ENCODE data around the gene SORL1.
"Not testable (repeated sequence)": the region's sequence is repeated elsewhere in the genome, so short reads cannot be mapped to it uniquely, and the experiment has no call there.

SORL1 gene

DNA sequence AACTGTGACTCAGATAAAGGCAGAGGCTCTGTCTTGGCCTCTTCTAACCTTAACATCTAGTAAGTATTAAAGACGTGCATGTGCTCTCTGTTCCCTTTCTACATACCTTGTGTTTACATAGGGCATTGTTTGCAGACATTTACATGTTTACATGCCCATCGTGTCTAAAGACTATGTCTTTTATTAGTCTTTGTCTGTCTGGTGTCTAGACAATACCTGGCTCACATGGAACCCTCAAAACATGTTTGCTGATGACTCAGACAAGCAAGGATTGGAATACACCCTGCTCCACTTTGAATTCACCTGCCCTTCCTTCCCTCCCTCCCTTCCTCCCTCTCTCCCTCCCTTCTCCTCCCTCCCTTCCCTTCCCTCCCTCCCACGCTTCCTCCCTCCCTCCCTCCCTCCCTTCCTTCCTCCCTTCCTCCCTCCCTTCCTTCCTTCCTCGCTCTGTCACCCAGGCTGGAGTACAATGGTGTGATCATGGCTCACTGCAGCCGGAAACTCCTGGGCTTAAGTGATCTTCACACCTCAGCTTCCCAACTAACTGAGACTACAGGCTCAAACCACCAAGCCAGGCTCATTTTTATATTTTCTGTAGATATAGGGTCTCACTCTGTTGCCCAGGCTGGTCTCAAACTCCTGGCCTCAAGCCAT lies 24.4 kb downstream of the SORL1 start:
- DNase-seq = no peak

DNA sequence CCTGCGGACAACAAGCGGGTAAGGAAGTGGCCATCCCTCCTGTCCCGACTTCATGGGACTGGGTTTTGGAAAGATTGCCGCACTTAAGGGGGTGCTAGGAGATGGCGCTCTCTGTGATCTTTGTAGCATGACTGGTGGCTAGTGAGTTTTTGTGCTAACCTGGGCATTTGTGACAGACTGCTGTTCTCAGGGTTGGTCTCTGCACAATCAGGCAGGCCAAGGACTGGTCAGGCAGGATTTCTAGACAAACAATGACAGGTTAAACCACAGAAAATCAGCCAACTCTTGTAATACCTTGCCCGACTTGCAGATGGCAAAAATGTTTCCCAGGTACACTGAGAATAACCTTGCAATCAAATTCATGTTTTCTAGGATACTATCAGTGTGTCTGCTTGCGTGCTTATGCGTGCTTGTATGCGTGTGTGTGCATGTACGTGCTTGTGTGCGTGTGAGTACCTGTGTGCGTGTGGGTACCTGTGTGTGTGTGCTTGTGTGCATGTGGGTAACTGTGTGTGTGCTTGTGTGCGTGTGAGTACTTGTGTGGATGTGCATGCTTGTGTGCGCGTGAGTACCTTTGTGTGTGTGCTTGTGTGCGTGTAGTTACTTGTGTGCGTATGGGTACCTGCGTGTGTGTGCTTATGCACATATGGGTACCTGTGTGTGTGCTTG lies 26.2 kb downstream of the SORL1 start:
- DNase-seq = no peak

DNA sequence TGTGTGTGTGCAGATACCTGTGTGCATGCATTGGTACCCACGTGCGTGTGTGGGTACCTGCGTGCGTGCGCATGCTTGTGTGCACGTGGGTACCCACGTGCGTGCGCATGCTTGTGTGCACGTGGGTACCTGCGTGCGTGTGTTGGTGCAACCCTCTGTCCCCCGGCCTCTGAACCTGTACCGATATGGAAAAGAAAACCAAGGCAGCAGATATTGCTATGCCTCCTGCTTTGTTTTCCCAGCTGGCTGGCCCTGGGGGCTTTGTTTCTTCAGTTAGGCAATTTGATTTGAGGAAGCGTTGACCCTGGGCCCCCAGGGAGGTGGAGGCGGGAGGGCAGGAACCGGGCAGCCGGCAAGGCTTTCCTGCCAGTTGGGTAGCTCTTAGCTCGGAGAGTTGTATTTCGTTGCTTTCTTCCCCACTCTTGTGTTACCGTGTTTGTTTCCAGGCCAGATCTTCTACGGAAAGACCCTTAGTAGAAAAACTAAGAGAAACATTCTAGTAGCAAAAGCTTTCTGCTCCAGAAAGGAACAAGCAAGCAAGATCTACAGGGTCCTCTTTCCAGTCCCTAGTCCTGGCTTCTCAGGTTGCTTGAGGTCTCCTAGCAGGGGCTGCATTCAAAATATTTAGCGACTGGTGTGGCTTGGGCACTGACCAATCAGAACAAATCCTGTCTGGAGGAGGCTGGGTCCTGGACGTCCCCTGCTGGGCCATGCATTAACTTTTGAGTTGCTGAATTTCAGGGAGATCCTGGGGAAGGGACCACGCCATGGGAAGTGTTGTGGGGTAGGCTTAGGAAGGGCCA lies 27.0 kb downstream of the SORL1 start:
- no peak for DNase-seq

DNA sequence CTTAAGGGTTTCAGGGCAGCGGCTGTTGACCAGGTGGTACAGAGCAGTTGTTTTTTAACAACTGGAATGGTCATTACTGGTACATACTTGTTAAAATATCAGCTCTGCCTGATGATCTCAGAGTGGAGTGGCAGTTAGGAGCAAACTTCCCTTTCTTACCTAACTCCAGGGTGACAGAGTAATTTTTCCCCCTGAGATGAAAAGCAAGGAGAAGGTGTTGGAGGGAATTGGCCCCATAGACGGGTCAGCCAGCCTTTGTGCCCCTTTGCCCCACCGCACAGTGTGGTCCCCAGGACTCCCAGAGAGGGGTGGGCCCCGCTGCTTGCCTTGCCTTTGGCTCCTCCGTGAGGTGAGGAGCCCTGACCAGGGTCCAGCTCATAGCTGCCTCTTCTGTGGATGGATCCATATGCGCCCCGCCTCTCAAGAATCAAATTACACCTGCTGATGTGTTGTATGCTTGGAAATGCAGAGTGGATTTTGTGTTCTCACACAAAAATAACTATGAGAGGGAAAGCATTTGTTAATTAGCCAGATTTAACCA lies 27.7 kb downstream of the SORL1 start:
- peak; percentile 36 for DNase-seq

DNA sequence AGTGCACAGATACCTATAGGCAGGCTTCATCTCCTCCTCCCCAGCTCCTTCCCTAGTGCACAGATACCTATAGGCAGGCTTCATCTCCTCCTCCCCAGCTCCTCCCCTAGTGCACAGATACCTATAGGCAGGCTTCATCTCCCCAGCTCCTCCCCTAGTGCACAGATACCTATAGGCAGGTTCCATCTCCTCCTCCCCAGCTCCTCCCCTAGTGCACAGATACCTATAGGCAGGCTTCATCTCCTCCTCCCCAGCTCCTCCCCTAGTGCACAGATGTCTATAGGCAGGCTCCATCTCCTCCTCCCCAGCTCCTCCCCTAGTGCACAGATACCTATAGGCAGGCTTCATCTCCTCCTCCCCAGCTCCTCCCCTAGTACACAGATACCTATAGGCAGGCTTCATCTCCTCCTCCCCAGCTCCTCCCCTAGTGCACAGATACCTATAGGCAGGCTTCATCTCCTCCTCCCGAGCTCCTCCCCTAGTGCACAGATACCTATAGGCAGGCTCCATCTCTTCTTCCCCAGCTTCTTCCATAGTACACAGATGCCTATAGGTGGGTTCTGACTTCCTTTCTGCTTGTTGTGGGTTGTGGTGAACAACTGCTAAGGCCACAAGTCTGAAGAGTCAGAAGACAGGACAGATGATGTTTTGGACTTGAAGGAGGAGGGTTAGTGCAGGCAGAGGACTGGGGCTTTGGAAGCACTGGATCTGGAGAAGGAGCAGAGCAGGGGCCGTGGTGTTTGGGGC lies 29.5 kb downstream of the SORL1 start:
- not testable (repeated sequence) for DNase-seq

DNA sequence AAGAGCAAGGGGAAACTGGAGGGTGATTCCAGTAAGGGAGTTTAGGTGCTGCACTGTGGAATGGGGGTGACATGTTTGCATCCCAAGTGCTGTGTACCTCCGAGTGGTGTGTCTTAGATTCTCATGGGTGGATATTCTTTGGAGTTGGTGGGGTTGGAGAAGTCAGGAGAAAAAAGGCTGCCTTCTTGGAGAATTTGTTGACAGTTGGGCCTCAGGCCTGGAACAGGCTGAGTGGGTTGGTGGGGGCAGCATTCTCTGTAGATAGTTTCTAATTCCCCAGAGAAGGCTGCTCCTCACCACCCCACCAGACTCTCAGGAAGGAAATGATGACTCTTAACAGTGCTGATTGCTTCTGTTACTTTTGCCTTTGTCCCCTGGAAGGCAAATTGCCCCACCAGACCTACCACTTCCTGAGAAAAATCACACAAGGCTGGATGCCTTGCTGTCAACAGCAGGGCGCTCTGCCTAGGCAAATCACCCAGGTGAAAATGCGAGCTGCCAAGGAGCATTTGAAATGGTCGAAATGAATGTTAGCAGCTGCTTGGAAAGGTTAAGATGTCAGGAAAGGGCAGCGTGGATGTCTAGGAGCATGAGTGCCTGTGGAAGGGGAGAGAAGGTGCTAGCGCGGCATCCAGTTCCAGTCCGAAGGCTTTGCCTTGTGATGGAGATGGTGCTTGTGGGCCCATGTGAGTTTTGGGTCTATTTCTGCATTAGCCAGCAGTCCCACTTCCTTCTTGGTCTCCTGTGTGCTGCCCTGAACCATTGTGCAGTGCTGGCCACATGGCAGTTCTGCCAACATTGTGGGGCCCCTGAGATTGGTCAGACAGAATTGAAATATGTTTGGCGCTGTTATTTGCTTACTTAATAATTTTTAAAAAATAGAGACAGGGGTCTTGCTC lies 30.4 kb downstream of the SORL1 start:
- peak; percentile 65 for DNase-seq

DNA sequence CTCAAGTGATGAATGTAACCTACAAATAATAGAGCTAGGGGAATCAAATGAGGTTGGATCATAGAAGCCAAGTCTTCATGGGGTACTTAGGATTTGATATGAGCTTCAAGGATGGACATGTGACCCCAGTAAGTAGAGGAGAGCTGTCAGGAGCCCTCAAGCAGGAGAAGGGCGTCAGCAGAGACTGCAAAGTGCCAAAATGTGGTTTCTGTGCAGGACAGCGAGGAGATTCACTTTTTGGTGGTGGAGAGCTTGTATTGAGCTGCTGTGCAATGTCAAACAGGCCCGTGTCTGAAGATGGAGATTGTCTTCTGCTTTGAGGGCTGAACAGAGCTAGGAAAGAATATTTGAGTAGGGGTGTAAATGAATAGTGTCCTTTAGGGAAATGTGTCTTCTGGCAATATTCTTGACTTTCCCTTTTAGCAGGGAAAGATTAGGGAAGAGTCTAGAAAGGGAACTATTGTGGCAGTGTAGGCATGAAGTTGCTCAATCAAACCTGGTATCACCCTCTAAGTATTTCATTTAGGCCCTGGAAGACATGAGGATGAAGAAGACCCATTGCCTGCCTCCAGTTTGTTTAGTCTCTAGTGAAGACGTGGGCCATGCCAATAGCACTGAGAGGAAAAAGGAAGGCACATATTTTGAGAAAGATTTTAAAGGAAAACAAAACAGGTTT lies 31.8 kb downstream of the SORL1 start:
- peak; percentile 55 for DNase-seq

DNA sequence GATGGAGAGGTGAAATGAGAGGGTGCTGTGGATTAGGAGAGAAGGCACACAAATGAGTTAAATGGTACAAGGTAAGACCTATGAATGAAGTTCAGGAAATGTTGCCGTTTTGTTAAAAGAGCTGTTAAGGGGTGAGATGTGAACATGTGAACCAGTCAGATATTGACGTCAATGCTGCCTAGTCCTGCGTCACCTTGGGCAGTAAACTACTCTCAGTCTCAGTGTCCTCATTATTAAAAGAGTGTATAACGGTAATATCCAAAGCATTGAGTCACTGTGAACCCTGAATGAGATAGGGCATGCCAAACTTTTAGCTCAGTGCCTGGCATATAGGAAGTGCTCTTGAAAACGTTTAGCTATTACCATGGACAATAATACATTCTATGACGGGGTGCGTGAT lies 33.1 kb downstream of the SORL1 start:
- no peak for DNase-seq

DNA sequence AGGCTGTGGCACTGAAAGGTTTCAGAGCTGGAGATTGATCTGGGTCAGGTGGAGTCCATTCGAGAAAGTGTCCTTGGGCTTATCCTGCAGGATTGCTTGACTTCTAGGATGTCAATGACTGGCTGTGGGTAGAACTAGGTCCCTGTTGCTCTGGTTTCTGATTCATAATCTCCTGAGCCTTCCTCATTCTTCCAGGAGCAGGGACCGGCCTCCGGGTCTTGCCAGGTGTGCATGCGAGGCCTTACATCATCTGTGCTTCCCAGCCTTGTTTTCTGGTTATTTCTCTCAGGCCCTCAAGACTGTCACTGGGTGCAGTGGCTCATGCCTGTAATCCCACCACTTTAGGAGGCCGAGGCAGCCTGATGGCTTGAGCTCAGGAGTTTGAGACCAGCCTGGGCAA lies 33.9 kb downstream of the SORL1 start:
- DNase-seq = no peak

DNA sequence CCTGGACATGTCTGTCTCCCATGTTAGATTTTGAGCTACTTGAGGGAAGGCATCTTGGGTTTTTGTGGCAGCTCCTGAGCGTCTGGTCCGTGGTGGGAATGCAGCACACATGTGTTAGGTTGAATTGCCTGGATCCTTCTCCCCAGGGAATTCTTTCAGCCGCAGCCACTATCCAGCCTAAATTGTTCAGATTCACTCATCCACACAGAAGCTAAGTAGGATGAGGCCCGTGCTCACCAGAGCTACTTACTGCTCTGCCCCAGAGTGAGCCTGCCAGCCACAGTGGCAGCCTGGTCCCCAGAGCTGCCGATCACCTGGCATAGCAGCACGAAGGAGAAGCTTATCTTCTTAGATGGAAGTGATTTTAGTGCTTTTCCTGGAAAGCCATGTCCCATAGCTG lies 35.1 kb downstream of the SORL1 start:
- DNase-seq = no peak

DNA sequence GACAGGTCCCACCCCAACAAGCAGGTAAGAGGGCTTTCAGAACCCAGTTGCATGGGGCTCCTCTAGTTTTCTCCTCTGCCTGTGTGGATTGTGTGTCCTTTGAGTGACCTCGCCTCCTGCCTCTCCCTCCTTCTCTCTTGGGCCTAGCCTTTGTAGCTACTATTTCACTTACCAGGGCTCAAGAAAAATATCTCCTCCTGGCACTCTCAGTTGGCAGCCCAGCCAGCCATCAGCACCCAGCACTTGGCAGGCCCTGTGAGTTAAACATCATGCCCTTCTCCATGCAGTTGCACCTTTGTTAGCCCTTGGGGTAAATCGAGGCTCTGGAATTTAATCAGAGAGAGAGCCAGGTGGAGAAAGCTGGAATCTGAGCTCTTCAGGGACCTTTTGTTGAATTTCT lies 36.1 kb downstream of the SORL1 start:
- DNase-seq = no peak

DNA sequence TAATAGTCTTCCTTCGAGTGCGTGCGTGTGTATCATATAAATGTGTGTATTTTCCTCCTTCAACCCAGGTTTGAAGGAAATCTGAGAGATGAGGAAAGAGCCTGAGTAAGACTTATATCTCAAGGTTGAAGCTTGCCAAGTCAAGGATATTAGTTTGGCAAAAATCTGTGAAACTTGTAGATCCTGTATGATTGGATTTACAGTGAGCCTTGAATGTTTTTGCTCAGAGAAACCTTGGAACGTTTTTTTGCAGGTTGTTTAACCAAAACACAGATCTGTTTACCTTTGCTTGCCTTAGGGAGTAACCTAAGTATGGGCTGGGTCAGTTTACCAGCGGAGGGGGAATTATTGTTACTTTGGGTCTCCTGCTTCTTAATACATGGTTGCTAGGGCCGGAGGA lies 36.5 kb downstream of the SORL1 start:
- DNase-seq = no peak

DNA sequence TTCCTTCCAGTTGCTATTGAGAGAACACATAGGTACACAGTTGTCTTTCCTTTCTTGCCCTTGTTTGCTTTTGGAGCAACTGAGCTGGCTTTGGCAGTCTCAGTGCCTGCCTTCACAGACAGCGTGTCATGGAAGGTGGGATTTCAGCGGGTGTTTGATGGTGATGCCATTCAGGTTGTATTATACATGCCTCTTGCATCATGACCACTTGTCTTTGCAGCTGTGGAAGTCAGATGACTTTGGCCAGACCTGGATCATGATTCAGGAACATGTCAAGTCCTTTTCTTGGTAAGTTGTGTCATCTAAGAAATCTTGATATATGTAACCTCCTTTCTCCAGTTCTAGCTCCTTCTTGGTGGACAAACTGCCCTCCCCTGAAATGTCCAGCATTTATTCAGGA lies 37.7 kb downstream of the SORL1 start:
- peak; percentile 27 for DNase-seq

DNA sequence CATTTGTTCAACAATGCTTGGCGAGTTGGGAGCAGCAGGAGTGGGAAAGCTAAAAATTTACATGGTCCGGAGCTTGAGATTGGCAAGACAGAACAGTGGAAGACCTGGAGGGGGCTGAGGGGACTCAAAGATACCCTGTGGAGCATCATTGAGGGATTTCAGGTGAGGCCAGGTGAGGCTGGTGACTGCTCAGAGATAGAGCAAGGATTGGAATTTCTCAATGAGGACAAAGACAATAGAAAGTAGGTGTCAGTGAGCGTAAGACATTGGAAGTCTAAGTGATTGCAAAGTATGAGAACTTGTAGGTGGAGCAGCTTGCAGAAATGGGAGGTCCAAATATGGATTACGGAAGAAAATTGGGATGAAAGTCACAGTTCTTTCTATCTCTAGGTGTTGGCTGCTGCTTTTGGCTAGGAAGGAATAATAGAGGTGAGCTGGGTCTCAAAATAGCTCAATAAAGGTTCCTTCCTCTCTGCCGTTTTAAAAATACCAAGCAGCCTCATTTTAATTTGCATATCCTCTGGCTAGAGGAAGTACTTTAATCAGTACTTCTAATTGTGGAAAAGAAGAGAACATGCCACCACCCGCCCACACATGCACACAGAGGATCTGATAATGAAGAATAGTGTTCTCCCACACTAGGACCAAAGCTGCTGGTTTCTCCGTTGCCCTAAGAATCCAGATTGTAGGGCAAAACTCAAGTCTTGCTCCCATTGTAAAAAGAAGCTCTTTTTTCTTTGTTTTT lies 42.4 kb downstream of the SORL1 start:
- peak; percentile 50 for DNase-seq

DNA sequence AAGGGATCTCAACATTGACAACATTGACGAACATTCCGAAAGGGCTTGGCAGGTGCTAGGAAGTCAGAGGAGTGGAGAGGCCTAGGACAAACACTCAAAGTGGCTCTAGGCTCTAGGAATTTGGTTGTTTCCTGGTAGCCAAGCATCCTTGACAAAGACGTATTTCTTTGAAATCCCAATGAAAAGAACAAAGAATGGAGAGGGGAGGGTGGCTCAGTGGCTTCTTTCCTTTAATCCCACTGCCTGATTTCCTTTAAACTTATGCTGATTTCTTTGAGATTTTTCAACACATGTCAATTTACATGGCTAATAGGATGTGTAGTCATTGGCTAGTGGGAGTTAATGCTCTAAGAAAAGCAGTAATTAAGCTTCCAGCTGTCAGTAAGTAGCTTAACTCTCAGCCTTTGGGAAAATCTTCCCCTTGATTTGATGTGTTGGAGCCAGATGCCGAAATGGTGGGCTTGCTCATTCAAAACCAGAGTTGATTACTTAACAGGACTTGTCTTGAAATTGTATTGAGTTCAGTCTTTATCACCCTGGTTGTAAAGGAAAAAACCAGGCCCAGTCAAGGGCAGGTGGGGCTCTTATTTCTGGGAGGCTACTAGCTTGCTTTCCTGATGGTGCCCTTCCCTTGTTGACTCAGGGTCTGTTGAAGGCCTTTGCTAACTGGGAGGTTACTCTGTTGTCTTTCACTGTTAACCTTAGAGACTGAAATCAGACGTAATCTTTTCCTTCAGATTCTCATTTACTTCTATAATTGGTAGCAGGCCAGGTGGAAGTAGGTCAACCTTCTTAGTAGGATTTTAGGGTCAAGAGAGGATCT lies 45.3 kb downstream of the SORL1 start:
- DNase-seq = no peak

DNA sequence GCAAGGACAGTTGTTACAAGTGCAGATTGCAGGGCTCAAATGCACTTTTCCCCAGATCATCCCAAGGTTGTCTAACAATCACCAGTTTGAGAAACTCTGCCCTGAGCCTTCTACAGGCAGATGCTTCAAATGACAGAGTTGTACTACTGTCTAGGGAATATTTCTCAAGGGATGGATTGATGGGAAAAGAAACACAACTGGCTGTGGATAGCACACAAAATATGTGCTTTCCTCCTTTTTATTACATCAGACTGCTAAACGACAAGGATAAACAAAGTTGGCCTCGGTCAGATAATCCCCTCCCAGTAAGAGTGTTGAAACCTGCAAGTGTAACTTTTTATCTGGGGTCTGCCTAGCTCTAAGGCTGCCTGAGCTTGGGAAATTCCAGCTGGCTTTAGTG lies 47.3 kb downstream of the SORL1 start:
- DNase-seq = no peak

DNA sequence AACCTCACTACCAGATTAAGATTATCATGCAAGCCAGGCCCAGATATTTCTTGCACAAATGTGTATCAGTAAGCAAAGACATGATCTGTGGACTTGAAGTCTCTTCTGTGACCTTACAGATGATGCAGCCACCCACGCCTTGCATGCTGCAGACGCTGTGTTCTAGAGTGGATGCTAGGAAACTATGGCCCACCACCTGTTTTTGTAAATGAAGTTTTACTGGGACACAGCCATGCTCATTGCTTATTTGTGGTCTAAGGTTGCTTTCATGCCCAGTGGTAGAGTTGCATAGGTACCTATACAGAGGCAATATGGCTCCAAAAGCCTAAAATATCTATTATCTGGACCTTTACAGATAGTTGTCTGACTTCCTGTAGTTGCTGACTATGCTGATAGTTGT lies 48.2 kb downstream of the SORL1 start:
- DNase-seq = no peak

DNA sequence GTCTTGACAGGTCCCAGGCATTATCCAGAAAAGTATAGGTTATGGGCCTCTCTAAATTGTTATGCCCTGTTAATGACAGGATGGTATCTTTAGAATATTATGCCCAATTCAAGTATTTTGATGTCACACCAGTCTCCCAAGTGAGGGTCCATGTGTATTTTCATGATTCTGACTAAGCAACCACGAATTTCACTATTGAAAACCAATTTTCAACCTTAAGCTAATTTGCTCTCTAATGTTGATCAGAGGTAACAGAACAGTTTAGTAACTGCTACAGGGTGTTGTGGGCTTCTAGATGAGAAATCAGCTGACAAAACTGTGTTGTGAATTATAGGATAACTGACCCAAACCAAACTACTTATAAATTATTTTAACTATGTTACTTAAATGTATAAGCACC lies 48.6 kb downstream of the SORL1 start:
- DNase-seq = no peak

DNA sequence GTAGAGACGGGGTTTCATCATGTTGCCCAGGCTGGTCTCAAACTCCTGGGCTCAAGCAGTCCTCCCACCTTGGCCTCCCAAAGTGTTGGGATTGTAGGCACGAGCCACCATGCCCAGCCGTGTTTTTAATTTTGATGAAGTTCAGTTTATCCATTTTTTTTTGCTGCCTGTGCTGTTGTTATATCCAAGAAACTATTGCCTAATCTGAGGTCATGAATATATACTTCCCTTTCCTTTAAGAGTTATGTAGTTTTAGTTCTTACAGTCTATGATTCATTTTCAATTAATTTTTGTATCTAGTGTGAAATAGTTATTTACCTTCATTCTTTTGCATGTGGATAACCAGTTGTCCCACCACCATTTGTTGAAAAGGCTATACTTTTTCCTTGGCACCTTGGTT lies 50.9 kb downstream of the SORL1 start:
- peak; percentile 62 for DNase-seq

DNA sequence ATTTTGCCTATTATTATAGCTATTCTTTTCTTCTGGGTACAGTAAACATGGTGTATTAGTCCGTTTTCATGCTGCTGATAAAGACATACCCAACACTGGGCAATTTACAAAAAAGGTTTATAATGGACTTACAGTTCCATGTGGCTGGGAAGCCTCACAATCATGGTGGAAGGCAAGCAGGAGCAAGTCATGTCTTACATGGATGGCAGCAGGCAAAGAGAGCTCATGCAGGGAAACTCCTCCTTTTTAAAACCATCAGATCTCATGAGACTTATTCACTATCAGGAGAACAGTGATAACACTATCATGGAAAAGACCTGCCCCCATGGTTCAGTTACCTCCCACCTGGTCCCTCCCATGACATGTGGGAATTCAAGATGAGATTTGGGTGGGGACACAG lies 54.1 kb downstream of the SORL1 start:
- DNase-seq = not testable (repeated sequence)
